Retina (tissue), 1 donor: ENCODE results near the gene EML6.
A peak's percentile ranks its signal among the peaks of the same experiment; 100 is the strongest.

ENCODE experiments used
- DNase-seq: peaks from one replicate; pipeline ENCODE4 v3.0.0-alpha.2; 2016

The EML6 gene

DNA sequence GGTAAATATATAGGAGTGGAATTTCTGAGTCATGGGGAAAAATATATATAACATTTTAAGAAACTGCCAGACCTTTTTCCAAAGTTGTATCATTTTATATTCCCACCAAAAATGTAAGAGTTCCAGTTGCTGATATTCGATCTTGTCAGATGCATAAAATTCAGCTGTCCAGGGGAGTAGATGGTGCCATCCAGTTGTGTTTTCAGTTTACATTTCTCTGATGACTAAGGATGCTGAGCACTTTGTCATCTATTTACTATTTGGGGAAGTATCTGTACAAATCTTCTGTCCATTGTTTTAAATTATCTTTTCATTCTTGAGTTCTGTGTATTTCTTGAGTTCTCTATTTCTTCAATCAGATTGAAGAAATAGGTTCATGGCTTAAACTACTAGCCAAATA is 200.7 kb downstream of the EML6 start:
- DNase-seq: no peak

DNA sequence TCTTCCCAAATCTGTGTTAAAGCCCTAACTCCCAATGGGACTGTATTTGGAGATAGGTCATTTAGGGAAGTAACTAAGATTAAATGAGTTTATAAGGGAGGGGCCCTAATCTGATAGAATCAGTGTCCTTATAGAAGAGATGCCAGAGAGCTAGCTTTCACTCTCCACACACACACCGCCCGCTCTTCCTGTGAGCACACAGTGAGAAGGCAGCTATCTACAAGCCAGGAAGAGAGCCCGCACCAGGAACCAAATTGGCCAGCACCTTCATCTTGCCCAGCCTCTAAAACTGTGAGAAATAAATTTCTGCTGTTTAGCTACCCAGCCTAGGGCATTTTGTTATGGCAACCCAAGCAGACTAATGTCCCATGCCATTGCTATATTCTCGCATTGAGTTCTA is 201.6 kb downstream of the EML6 start:
- DNase-seq: no peak

DNA sequence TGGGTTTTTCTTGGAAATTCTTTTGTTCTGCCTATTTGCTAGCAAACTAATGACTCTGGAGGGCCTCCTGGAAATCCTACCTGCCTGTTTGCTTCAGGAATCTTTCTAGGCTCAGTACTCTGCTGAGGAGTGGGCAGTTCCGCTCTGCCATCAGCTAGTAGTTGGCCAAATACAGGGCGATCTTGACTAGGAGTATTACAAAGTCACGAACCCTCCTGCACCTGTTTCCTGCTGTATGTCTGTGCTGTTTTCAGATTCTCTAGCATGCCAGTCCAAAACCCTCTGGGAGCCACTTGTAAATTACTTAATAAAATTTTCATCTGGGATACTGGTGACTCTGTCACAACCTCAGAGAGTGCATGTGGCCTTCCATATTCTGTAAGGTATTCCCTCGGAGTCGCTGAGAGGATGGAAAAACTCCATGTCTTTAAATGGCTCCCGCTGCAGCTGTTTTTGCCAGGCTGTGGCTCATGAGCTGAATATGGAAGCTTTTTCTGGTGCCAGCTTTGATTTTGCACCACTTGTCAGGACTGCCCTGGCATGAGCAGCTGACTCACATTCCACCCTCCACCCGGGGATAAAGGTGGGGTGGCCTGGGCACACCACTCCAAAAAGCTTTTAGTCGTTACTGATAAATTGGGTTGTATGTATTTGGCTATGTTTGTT is 203.8 kb downstream of the EML6 start:
- DNase-seq: no peak

DNA sequence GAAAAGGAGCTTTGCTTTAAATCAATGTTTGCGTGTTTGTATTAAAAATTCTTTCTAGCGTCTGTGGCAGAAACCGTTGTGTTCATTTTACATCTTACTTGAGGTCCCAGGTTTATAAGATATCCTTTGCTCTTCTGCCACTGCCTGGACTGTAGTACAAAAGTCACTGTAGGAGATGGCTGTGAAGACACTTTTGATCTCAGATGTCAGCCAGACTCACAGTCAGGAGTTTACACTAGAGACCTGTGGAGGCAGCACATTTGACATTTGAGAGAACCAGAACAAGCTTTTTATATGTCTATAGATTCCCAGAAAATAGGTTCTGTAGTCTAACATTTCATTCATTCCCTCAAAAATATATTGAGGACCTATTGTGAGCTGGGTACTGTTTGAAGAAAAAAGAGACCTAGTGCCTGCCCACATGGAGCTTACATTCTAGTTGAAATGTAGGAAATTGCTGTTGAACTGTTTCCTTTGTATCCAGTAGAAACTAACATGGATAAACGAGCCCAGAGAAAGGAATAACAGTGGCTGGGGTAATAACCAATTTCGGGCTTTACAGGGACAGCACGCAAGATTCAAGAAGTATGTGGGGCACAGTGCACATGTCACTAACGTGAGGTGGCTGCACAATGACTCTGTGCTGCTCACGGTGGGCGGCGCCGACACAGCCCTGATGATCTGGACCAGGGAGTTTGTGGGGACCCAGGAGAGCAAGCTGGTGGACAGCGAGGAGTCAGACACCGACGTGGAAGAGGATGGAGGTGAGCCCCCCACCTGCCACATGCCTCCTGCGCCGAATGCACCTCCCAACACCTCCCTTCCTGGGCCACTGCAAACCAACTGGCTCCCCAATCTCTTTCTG is 204.5 kb downstream of the EML6 start:
- DNase-seq: no peak

DNA sequence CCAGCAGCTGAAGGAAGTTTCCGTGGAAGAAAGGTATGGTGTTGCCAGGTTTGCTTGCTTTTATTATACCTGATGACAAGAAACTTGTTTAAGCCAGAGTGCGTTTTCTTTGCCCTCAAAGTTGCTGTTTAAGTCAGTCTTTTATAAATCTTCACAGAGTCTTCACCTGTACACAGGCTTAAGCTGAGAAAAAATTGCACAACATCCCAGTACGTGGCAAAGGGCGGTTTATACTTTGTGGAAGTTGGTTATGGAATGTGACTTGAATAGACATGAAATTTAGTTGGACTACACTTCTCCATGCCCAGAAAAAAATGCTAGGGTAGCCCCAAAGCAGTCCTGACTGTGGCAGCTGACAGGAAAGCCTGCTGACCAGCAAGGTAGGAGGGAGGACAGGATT is 205.3 kb downstream of the EML6 start:
- DNase-seq: no peak

DNA sequence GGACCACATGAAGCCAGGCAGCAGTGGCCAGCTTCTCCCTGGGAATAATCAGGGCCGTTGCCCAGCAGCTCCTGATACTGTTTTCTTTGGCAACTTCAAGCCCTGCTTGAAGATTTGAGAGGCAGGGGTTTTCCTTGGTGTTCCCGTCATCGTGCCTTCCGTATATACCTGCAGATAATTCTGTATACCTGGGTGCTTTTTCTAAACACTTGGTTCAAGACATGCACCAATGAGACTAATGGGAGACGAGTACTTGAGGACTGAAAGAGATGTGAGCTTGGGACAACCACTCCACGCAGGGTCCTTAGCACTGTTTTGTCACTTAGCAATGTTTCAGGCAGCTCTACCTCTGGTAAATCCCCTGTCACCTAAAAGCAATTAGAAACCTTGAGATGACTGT is 208.0 kb downstream of the EML6 start:
- DNase-seq: no peak

DNA sequence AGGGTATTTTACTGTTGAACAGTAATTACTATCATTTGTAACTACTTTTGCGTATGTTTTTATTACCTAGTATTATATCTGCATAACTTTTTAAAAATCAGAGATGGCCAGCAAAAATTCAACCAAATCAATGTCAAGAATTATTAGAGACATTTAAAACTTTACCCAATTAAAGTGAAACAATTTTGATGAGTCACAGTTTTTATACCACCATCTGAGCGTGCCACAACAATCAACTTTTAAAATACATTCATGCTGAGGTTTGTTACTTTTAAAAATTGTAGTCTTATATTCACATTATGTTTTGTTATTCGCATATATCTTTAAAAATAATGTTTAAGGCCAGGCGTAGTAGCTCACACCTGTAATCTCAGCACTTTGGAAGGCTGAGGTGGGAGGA is 211.9 kb downstream of the EML6 start:
- no peak for DNase-seq

DNA sequence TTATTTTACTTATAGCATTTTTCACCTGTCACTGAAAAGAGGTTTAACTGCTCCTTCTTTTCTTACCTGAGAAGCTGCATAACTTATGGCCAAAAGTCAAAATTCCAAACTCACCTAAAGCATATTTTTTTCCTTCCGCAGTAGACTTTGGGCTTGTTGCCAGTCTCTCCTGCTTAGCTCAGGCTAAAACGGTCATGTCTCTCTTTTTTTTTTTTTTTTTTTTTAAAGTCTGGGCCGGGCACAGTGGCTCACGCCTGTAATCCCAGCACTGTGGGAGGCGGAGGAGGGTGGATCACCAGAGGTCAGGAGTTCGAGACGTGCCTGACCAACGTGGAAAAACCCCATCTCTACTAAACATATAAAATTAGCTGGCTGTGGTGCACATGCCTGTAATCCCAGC is 213.3 kb downstream of the EML6 start:
- no peak for DNase-seq

DNA sequence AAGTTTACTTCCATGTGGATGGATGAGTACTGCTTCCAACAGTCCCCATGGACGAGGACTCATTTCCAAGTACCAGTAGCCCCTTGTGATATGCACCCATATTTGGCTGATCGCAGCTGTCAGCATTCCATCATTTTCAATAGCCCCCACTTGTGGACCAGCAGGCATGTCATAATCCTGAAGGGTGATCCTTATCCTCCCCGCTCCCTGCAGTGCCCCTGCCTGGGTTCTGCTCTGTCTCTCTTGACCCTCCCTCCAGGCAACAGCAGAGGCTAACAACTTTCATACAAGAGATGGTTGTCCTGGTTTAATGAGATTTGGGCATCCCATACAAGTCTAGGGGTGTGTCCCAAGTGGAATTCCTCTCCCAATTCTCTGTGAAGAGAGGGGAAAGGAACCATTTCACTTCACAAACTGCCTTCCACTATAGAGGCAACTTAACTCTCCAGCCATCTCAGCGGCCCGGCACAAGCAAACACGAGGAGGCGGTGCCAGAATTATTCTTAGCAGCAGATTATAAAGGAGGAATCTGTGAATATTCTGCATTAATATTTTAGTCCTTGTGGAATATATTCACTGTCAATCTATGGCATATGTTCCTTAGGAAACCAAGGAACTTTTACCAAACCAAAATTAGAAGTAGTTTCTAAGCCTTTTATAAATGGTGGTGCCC is 216.1 kb downstream of the EML6 start:
- DNase-seq: no peak

DNA sequence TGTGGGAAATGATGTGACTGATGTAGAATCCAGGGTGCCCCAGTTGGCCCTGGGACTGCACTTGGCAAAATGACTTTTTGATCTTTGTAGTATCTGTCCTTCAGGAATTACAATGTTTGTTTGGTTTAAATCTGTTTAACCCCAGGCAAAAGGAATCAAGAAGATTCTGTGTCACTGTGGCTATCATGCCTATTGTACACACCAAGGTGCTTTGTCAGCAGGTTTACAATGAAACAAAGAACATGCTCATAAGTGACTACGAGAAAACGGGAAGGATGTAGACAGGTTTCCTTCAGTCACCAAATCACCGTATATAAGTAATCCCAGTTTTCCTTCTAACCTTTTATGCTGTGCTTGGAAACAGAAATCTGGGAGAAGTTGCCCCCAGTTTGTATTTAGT is 217.3 kb downstream of the EML6 start:
- DNase-seq: no peak

DNA sequence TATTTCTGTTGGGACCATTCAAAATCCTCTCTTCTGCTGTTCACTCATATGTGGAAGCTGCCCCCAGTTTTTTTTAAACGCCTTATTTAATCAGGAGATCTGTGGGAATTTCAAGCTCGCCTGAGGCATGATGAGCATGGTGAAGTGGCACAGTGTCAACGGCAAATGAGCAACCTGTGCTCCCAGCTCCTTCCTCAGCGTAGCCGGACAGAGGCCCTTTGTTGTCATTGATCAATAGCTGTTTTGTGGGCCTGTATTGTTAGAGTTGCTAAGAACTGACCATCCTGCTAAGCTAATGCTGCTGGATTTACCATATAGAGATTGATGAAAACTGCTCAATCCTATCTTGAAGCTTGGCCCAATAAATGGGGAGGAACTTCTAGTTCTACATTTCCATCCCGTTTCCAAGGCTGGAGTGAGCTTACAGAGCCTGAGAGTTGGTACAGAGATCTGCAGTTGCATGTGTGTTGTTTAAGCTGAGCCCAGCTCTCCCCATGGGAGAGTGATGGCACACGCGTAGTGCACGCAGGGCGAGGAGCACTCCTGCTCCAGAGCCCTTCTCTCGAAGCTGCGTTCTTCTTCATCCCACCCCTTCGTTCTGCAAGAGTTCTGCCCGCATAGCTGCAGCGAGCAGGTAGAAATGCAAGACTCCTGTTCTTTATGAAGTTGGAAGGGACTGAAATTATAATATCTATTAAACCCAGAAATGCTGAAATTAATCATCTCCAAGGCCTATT is 218.0 kb downstream of the EML6 start:
- no peak for DNase-seq

DNA sequence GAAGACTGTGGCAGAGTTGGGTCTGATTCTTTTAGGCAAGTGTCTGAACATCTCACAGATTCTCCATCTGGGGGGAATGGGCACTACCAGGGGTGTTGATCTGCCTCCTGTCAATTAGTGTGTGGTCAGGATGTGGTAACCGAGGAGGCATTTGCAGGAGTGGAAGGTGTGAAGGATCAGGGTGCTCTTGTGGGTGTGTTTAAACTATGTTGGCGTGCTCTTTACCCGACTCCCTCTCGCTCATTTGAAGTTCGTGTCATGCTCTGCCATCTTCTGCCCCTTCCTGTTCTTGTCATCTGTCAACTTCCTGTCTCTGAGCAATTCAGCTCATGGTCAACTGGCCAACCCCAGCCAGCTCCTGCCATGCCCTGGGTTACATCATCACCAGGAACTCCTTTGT is 218.9 kb downstream of the EML6 start:
- DNase-seq: no peak

DNA sequence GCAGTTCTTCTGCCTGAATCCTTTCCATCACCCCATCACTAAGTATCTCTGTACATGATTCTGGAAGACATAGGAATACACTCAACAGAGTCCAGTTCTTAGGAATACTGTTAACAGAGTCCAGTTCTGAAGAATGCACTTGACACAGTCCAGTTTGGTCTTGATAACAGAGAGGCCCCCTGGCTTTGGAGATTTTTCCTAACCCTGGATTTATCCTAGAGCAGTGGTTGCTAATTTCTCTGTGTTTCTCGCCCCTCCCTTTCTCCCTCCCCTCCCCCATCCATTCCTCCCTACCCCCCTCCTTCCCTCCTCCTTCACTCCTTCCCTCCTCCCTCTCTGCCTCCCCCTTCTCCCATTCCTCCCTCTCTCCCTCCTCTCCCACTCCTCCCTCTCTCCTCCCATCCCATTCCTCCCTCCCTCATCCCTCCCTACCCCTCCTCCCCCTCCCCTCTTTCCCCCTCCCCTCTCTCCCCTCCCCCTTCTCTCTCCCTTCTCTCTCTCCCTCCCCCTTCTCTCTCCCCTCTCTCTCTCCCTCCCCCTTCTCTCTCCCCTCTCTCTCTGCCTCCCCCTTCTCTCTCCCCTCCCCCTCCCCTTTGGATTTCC is 221.4 kb downstream of the EML6 start:
- DNase-seq: no peak

DNA sequence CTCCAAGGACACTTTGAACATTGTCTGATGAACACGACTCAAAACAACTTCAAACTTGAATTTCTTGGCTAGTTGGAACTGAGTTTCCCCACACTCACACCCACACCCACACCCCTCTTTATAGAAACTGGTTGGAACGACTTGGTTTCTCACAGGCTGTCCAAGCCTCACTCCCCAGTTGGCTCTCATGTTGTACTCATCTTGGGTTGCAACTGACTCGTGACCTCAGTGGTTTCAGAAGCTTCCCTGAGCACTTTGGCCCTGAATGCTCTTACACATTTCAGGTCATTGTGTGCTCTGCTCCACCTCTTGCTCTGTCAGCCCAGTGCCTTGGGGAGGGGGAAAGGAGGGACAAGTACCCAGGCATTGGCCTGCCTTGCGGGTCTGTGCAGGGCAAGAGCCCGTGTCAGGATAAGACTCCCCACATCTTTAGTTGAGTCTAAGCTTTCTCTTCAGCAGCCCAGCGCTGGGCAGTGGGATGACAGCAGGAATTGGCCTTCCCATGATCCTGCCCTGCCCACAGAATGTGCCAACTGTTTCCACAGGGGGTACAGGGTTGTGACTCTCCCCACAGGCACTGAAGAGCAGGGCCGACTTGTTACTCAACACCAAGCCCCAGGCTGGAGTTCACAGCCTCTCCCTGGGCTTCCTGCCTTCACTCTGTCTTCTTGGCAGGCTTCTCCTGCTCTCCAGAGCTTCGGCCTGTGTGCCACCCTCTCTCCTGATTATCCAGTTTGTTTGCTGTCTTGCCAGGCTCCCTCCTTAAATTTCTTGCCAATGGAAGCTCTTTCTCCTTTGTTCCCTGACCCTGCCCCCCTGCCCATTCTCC is 222.1 kb downstream of the EML6 start:
- DNase-seq: no peak

DNA sequence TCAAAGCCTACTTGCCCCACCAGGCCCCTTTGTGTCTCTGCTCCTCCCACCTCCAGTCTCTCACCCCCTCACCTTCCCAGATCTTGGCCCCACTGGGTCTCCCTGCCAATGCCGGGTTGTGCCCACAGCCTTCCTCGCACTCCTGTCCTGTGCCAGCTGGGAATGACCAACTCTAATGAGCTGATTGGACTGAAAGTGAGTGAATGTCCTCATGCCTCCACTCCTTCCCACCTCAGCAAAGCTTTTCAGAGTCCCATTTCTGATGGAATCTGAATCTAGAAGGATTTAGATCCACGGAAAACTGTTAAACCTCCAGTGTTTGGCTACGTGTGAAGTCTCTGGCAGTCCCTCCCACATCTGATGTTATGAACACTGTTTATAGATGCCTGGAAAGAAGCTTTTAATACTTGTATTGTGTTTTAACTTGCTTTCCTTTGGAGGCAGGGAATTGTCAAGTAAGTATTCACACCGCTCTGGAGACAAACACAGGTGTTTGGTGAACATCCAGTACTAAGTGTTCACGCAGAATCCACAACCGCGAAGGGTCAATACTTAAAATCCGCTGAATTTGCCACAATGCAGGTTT is 222.9 kb downstream of the EML6 start:
- DNase-seq: no peak

DNA sequence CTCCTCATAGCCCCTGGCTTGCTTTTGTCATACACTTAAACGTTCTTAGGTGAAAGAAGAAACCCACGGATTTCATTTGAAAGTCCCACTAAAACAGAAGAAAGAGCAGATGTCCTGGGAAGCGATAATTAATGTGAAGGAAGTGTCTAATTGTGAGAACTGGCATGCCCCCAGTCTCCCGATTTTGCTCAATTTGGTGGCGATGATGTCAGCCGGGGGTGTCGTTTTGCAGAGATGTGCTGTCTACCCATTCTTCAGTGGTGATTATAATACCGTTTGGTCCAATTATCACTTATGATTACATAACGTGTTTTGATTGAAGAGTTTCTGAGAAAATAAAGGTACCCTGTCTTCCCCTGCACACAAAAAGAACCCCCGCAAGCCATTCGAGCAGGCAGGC is 223.7 kb downstream of the EML6 start:
- DNase-seq: no peak

DNA sequence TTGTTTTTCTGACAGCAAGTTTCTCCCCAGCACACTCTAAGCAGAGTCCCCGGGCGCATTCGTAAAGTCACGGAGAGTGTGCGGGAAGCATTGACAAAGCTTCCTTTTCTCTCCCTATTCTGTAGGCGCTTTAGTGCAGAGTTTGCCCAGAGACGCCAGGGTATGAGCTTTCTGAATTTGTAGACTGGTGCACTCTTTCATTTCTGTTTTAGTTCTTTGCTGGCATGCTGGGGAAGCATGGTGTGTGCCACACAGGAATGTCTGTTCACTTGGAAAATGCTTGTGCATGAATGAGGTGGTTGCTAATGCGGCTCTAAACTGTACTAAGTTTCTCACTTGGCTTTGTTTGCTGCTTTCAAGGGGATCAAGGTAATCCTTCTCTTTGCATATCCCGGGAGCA is 224.2 kb downstream of the EML6 start:
- peak; percentile 73 for DNase-seq

DNA sequence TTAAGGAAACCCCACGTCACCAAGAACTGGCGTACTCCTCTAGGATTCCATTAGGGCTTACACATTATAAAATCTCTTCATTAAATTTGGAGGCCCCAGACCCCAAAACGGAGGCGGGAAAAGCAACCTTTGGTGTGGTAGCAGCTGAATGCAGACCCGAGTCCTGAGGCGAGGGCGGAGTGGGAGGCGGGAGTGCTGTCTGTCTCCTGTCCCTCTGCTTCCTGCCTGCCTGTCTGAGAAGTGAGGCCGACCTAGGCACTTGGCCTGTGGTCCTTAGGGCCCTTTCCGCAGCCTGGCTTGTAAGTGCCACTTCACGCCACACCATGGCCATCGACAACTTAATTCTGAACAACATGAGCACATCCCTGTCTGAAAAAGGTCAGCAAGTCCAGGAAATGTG is 224.7 kb downstream of the EML6 start:
- DNase-seq: no peak

DNA sequence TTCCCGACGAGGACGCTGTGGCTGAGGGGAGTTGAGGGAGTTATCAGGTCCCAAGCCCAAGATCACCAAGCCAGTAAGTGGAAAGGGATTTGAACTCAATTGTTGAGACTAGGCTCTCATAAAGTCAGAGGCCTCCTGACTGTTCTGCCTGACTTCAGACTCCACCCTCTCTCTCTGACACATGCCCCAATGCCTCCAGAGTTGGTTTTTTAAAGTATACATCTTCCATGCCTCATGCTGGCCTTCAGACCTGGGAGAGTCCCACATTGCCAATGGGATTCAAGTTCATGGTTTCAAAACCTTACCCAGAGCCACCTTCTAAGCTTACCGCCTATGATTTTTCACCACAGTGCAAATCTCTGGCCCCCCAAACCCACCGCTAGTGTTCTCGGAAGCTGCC is 226.0 kb downstream of the EML6 start:
- DNase-seq: no peak

DNA sequence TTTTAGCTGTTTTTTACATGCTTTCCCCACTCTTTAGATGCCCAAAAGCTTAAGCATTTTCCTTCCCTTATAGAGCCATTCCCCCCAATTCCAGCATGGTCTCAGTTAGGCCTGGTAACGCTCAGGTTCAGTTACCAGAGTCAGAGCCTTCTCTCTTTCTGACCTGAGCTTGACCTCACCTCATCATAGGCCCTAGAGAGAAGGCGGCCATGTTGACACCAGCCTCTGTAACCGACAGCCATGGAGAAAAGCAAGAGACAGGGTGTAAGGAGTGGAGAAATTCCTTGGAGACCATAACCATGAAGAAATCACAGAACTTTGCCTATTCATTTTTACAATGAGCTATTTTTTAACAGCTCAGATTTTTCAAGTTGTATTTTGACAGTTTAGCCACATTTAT is 227.3 kb downstream of the EML6 start:
- DNase-seq: no peak

DNA sequence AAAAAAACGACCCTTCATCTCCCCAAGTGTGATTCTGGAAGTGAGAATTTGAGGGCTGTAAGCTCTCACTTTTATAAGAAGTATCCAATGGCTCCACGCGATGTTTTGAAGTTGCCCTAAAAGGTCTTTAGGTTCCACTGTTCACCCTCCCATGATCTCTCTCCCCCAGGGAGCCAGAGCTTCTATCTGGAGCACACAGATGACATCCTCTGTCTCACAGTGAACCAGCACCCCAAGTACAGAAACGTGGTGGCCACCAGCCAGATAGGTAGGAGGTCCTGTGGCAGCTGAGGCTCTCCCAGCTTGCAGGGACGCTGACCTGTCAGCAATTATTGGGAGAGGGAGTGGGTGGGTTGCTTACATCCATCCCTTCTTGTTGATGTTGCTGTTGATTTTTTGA is 229.0 kb downstream of the EML6 start:
- DNase-seq: no peak
